Stimulated activated CD8-positive, alpha-beta memory T cell treated with anti-CD3 and anti-CD28 coated beads, Interleukin-12 subunit alpha, Interleukin-12 subunit beta, amount 100 ng/mL, for 4 hours (primary cell): ENCODE measurements around the gene ACTC1.
"Not testable (repeated sequence)": the region's sequence is repeated elsewhere in the genome, so short reads cannot be mapped to it uniquely, and the experiment has no call there.

Experiments used
- DNase-seq: peaks from one replicate; pipeline ENCODE4 v3.0.0-alpha.2; 2020; ENCODE audit warnings: low read depth

ACTC1 gene

DNA sequence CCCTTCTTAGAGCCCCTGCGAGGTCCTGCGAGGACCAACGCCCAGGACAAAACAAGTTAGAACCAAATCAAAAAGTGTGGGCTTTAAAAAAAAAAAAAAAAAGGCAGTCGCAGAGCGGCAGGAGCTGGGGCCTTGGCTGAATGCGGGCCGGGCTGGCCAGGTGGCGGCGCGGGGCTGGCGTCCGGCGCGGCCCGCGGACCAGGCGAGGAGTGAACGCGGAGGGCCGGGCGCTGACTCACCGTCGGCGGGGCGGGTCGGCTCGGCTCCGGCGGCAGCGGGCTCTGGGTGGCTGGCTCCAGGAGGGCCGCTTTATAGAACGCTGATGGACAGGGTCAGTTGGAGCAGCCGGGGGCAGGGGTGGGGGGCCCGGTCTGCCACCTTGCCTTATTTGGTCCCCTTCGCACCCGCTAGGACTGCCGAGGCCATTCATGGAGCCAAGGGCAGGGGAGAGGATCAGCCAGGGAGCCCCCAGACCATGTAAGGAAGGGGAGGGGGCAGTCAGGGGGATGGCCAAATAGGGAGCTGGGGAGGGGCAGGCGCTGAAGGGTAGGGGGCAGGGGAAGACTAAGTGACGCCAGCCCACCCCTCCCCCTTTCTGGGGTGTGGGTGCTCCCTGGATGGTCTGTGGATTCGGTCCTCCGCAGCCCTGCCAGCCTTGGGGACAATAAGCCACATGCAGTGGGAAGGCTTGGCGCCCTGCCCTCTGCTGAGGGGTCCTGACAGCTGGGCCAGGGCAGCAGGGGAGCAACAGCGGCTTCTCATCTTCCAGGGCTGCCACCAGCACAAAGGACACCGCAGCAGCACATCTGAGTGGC is at the start of gene ACTC1:
TSS of gene ACTC1 (minus strand) at position 283 of the 815 bp plus-strand sequence. CDS start 741 bp downstream, outside the sequence.
- no peak for DNase-seq

DNA sequence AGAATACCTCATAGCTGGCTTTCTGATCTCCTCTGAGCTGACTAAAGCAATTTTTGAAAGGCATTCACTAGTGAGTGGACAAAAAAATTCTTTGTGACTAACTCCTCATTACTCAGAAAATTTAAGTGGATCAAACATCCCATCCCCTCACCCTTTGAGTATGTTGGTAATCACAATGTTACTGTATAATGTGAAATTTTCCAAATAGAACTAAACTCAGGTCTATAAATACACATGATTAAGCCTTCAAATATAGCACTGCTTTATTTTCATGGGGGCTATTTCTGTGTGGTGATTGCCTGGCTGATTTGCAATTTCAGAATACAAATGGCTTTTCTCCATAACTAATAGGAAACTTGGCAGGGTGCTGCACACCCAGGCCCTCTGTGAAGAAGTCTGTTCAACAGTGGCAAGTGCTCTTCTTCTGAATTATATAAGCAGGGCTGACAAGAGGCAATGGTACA is 45.9 kb upstream of the ACTC1 start:
- DNase-seq, result no peak

DNA sequence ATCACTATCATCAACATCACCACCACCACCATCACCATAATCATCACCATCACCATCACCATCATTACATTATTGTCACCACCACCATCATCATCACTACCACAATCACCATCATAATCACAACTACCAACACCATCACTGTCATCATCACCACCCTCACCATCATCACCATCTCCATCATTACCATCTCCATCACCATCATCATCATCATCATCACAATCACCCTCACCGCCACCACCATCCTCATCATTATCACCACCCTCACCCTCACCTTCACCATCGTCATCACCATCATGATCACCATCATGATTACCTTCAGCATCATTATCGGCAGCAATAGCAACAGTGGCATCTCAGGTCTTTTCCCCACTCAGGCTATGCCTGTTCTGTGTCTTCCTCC is 42.9 kb upstream of the ACTC1 start:
- no peak for DNase-seq

DNA sequence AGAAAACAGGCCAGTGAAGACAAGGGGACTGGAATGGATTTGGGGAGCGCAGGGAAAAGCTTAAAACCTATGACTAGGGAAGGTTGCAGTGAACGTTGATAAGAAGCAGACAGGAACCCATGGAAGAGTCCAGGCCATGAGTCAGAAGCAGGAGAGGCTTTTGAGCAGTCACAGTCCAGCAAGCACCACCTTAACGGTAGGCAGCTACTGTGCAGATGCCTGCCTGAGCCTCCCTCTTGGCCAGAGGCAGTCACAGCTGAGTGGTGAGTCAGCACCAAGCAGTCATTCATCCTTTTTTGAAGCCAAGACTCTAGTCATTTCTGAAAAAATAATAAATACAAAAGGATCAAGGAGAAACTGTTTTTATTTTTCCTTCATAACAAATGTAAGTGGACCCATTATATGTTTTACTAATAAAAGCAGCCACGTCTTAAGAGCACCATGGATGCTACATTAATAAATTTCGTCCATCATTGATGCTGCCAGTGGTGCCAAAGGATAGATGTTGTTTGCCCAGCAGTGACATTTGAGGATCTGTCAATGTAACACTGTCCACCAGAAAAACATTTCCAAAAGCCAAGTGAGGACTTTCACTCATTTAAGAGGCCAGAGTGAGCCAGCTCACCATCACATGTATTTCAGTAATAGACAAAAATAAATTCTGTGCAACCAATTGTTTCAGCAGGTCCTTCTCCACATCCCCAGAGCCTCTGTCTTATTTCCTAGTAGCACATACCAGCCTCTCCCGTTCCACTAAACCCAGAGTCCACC is 42.1 kb upstream of the ACTC1 start:
- no peak for DNase-seq

DNA sequence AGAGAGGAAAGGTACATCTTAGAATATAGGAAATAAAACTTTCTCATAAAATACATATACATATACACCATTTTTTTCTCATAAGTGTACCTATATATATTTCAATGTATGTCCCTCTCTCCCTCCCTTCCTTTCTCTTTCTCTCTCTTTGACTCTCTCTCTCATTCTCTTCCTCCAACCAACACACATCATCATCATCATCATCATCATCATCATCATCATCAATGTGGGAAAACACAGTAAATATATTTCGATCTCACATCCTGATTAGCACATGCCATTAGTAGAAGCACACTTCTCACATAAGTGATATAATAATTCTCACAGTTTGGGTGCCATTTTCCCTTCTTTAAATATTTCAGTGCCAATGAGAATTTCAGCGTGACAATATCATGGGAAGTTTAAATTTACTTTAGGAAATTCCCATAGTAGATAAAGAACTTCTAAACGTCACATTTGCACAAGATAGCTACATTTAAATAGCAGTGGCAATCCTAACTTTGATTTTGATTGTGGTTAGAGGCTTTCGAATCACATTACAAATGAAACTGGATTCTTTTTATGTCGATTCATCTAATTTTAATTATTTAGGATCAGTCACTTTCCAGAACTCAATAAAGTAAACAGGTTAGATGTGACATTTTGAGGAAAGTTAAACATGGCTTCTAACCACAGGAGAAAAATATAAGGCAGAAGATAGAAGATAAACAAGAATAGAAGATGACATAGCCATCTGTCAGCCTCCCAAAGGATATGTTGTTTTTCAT is 33.0 kb upstream of the ACTC1 start:
- DNase-seq, result no peak

DNA sequence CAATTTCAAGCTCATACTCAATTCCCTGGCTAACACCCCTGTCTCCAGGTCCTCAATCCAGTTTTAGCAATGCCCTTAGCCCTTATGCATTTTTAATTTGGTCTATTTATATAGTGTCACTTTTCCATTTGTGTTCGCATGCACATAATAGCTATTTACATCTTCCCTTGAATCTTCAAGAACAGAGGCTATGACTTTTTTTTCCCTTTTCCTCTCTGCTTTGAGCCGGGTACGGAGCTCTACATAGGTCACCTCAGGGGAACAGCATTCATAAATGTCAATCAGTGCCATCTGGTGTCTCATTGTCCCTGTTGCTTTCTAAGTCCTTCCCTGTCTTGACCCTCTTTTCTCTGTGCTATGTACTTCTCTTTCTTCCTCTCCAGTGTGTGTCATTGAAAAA is 26.5 kb upstream of the ACTC1 start:
- no peak for DNase-seq

DNA sequence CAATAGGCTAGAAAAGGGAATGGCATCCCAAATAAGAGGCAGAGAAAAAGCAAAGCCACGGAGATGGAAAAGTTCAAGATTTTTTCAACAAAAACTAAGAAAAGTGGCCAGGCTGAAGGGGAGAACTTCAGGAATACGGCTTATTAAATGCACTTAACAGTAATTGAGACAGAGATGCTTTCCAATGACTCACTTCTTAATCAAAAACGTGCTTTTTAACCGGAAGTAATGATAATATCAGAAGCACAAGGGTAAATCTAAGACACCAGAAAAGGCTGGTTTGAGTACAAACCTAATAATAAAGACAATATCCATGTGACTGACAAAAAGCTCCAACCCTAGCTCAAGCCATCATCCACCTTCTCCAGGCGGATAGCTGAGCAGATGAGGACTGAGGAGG is 24.8 kb upstream of the ACTC1 start:
- DNase-seq, result no peak

DNA sequence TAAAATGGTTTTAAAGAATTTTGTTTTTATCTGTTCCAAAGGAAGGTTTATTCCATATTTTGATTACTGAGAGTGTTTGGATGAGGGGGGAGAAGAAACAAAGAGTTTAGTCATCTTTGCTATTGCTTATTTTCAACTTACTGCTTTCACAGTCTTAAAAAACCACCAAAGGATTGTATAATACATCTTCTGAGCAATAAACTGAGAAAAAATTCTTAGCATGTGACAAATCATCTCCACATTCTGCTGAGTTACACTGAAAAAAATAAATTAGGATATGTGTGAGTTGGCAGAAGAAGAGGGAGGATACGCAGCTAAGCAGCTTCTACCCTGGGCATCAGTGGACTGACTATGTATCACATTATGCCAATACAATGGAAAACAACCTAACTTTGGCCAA is 23.2 kb upstream of the ACTC1 start:
- no peak for DNase-seq

DNA sequence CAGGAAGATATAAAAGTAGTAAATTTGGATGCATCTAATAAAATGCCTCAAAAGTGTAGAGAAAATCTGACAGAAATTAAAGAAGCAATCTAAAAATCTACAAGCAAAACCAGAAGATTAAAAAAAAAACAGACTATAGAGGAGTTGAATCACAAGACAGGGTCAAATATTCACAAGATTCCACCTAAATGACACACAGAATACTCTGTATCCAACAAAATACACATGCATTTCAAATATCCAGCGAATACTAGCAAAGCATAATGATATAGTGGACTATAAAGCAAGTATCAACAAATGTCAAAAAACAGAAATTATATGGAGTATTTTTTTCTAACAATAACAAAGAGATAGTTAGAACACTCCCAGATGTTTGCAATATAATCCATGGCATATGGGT is 20.5 kb upstream of the ACTC1 start:
- DNase-seq, result no peak

DNA sequence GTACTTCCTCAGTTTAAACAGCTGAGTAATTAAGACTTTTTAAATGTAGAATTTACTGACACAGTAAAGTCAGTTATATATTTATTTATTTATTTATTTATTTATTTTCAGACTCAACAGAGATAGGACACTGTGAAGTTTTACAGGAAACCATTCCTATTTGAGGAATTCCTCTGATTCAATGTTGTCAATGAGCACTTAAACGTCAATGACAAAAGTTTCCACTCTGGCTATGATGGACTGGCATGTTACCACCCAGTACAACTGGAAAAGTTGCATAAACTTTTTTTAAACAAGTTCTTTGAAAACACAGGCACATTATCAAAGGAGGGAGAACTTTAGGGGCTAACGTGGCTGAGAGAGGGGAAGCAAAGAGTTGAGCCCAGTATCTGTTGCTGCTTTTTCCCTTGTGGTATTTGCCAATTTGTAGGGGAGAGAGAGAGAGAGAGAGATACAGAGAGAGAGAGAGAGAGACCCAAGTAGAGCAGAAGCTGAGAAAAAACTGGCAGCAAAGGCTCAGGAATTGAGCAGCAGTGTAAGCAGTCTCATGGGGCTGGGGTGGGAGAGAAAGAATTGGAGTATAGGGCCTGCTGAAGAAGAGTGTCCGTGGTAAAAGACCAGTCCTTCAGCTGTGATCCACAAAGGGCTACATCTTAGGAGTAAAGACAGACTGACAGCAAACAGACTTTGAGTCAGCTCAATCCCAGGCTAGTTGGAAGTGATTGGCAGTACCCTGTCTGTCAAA is 18.3 kb upstream of the ACTC1 start:
- no peak for DNase-seq

DNA sequence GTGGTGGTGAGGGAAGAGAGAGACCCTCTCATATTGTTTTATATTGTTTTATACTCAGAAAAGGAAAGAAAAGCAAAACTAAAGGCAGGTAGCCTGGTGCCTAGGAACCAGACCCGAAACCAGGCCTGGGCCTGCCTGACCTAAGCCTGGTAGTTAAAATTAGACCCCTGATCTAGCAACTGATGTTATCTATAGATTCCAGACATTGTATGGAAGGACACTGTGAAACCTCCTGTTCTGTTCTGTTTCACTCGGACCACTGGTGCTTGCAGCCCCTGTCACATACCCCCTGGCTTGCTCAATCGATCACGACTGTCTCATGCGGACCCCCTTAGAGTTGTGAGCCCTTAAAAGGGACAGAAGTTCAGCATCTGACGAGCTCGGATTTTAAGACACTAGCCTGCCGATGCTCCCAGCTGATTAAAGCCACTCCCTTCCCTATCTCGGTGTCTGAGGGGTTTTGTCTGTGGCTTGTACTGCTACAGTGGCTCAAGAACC is 17.6 kb upstream of the ACTC1 start:
- DNase-seq, result not testable (repeated sequence)

DNA sequence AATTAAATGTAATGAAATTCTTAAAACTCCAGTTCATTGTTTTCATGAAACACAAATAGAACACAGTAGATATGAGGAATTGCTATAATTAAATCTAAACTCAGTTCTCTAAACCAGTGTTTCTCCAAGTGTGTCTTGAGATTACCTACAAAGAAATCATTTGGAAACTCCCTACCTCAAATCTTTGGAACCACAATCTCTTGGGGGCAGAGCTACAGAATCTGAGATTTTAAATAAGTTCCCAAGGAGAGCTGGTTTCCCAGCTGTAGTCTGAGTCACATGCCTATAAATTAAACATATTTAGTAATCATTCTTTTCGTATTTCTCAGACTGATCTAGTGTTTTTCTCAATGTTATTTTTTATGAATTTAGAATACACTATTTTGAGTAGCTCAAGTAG is 17.0 kb upstream of the ACTC1 start:
- no peak for DNase-seq

DNA sequence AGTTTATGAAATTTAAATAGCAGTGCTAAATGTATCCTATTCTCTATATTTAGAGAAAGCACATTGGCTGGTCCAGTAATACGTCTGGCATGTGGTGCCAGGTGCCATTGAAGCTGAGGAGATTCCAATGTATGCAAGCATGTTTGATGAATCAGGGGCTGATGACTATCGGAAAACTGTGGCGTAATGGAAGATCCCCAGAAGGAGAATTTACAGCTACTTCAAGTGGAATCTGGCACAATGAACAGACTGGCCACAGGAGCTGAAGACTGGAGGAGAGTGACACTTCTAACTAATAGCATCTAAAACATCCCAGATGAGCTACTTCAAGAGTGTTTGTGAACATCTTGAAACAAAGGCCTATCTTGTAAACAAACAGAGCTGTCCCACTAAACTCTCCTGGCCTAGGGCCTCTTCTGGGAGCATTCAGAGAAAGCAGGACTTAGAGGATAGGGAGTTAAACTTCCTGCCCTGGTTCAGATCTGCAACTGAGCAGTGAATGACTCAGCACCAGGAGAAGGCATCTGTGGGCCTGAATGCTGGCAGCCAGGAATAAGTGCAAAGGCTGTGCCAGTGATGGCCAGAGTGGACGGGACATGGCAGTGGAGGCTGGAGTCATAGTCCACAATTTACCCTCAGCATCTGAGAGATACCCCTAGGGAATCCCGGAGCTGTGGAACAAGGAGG is 15.2 kb upstream of the ACTC1 start:
- DNase-seq, result no peak

DNA sequence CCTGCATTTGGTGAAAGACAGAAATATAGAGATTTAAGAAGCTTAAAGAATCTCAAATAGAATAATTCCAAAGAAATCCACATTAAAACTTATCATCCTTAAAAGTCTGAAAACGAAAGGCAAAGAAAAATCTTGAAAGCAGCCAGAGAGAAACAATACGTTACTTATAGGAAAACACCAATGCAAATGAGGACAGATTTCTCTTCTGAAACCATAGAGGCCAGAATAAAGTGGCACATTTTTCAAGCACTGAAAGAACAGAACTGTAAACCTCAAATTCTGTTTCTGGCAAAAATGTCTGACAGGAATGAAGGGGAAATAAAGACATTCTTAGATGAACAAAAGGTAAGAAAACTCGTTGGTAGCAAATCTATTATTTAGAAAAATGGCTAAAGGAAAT is 13.8 kb upstream of the ACTC1 start:
- DNase-seq, result no peak

DNA sequence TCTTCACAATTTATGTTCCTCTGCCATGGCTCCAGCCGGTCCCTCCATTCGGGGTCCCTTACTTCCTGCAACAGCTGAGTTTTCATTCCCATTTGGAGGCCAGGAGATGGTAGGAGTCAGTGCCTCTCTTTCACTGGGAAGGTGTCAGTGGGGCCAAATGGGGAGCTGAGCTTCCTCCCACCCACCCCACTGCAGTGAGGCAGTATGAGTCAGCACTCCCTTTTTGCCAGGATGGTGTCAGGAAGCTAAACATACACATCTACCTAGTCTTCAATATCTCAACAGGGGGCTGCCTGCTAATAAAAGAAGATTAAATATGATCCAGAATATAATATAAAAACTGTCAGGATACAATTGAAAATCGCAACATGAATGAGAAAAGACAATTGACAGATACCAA is 12.7 kb upstream of the ACTC1 start:
- DNase-seq, result no peak

DNA sequence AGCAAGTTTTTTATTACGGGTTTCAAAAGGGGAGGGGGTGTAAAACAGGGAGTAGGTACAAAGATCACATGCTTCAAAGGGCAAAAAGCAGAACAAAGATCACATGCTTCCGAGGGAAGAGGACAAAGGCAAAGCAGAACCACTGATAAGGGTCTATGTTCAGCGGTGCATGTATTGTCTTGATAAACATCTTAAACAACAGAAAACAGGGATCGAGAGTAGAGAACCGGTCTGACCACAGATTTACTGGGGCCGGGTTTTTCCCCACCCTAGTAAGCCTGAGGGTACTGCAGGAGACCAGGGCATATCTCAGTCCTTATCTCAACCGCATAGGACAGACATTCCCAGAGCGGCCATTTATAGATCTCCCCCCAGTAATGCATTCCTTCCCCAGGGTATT is 11.9 kb upstream of the ACTC1 start:
- not testable (repeated sequence) for DNase-seq

DNA sequence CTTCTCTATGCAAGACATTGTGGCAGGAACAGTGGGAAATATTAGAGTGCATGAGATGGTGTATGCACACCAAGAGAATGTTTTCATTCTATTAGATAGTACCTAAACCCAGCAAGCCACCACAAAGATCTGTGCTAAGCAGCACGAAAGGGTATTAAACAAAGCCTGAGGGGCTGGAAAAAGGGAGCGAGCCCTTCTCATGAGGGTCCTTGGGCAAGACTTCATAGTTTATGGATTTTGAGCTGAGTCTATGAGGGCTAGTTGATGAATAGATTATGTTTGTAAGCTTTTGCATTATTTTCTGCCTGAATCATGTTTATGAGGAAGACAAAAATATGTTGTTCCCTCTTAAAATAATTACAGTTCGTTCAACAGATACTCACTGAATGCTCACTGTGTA is 9.4 kb upstream of the ACTC1 start:
- DNase-seq, result no peak

DNA sequence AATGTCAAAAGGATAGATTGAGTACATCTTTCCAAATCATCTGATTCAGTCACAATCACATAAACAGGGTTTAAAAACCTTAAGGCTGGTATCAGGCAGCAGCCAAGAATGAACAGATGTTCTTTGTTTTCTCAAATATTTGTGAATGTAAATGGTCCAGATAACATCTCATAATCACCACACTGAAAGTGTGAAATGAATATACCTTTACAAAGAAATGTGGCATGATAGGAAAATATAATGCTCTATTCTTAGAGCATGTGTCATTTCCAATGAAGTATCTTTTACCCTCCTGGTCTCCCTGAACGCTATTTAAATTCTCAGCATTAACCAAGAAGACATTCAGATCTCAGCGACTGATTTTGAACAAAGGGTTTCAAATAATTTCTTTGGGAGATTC is 8.8 kb upstream of the ACTC1 start:
- no peak for DNase-seq

DNA sequence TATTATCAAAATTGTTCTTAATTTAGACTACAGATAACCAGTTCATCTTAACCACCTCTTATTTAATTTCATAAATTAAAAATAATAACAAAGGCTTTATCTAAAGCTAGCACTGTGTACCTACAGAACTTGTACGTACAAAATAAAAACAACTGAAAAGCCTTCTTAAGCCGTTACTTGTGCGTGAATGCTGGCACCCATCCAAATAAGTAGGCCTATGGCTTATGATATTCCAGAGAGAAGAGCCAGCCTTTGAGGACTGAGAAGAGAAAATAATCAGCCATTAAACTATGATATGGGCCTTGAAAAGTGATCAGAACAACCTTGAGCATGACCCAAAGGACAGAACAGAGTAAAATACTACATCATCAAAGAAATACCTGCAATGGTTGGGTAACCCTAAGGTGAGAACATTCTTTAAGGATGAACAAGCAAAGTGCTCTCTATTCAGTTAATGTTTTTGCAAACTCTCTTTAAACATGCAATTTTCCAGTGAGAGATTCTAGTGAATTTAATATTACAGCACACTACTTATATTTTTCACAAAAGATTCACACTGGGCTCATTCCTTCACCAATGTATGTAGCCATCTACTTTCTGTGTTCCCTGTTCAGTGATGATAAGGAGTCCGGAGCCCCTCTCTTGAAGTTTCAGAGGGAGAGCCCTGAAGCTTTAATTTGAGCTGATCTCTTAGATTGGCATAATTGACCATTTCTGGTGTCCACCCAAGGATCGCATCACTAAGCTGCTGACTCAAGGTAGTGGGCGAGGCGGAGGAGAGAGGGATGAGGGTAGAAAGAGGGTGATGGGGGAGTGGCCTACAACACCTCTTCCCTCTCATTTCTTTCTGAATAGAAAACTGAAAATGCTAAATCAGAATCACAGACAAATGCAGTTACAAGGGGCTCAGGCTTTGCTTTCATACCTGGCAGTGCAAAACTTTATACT is 7.7 kb upstream of the ACTC1 start:
- DNase-seq, result no peak

DNA sequence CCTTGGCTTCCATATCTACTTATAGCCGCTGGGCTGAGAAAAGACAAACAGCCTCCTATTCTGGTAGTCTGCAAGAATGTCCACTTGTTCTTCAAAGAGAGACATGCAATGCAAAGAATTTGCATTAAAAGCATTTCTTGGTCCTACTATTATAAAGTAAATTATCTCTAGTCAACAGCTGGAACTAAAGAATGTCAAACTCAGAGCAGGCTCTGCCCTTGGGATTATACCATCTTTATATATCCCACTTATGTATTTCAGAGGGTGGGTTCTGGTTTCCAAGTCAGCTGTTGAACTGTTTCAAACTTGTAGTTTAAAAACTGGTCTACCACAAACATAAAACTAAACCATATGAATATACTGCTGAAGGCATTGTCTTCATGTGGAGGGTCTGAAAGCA is 7.0 kb upstream of the ACTC1 start:
- DNase-seq, result no peak
